Smooth muscle cell (in vitro differentiated cells): ENCODE data around the gene KICS2. TPM values are rescaled to one million over a fixed set of nuclear protein-coding genes. Genes with fewer than 3 reads are reported as not detected.
A peak's percentile ranks its signal among the peaks of the same experiment; 100 is the strongest.

Experiments used
- DNase-seq: peaks from one replicate; lab custom pipeline; 2025; ENCODE audit not compliant: unreplicated experiment; lab: John Stamatoyannopoulos, UW
- H2AFZ ChIP-seq: fragments of 200-600 bp; sonication (generic); 2 replicates; pipeline ENCODE4 v1.6.0; 2016; ENCODE audit warnings: antibody characterized with exemption, low read depth, mild to moderate bottlenecking
- H3F3A ChIP-seq: fragments of 200-600 bp; sonication (generic); 2 replicates; pipeline ENCODE4 v1.6.0; 2017; ENCODE audit warnings: antibody characterized with exemption, low read depth
- H3K27ac ChIP-seq: fragments of 200-600 bp; sonication (generic); 2 replicates; pipeline ENCODE4 v1.5.1; 2016; ENCODE audit warnings: low read depth, mild to moderate bottlenecking
- H3K27me3 ChIP-seq: fragments of 200-600 bp; sonication (generic); 2 replicates; pipeline ENCODE4 v1.6.1; 2016; ENCODE audit warnings: low read depth, mild to moderate bottlenecking
- H3K36me3 ChIP-seq: fragments of 200-600 bp; sonication (generic); 2 replicates; pipeline ENCODE4 v1.5.1; 2016; ENCODE audit warnings: low read depth
- H3K4me1 ChIP-seq: fragments of 200-600 bp; sonication (generic); 2 replicates; pipeline ENCODE4 v1.5.1; 2016; ENCODE audit warnings: low read depth
- H3K4me2 ChIP-seq: fragments of 200-600 bp; sonication (generic); 2 replicates; pipeline ENCODE4 v1.6.0; 2016; ENCODE audit warnings: mild to moderate bottlenecking
- H3K4me3 ChIP-seq: fragments of 200-600 bp; sonication (generic); 2 replicates; pipeline ENCODE4 v1.5.1; 2016; ENCODE audit warnings: mild to moderate bottlenecking
- H3K79me2 ChIP-seq: fragments of 200-600 bp; sonication (generic); 2 replicates; pipeline ENCODE4 v1.6.0; 2016; ENCODE audit warnings: low read depth, mild to moderate bottlenecking
- H3K9ac ChIP-seq: fragments of 200-600 bp; sonication (generic); 2 replicates; pipeline ENCODE4 v1.6.0; 2016; ENCODE audit warnings: low read depth
- H3K9me3 ChIP-seq: fragments of 200-600 bp; sonication (generic); replicated peaks from 2 replicates; pipeline ENCODE4 v1.5.1; 2016; ENCODE audit warnings: low read depth
- H4K20me1 ChIP-seq: fragments of 200-600 bp; sonication (generic); 2 replicates; pipeline ENCODE4 v1.6.0; 2016; ENCODE audit warnings: low read depth
- CTCF ChIP-seq: fragments of 200-600 bp; sonication (generic); IDR thresholded peaks from 2 replicates; pipeline ENCODE4 v1.5.1; 2017; ENCODE audit warnings: borderline replicate concordance, mild to moderate bottlenecking, antibody characterized with exemption; ENCODE audit not compliant: insufficient read depth, poor library complexity, severe bottlenecking
- WGBS: methylation state at CpG from one replicate; pipeline ENCODE4 v1.1.7; 2016; ENCODE audit warnings: low lambda C conversion rate; 5-methylcytosine and 5-hydroxymethylcytosine counted together
- polyA plus RNA-seq: library from polyadenylated mRNA; unstranded; fragments of >200 nt; fragmentation: Nextera tagmentation; extraction: Ambion mirVana; gene quantifications from 2 replicates; pipeline ENCODE4 v1.2.1, GENCODE V29; 2016
- total RNA-seq: library from RNA; depleted of rRNA; stranded (reverse); fragments of >200 nt; gene quantifications from 2 replicates; pipeline ENCODE4 v1.2.3, GENCODE V29; 2014

Gene KICS2
- total and polyA plus RNA-seq, 2 experiments from 2014 or later: 1.1 to 6.6 TPM

DNA sequence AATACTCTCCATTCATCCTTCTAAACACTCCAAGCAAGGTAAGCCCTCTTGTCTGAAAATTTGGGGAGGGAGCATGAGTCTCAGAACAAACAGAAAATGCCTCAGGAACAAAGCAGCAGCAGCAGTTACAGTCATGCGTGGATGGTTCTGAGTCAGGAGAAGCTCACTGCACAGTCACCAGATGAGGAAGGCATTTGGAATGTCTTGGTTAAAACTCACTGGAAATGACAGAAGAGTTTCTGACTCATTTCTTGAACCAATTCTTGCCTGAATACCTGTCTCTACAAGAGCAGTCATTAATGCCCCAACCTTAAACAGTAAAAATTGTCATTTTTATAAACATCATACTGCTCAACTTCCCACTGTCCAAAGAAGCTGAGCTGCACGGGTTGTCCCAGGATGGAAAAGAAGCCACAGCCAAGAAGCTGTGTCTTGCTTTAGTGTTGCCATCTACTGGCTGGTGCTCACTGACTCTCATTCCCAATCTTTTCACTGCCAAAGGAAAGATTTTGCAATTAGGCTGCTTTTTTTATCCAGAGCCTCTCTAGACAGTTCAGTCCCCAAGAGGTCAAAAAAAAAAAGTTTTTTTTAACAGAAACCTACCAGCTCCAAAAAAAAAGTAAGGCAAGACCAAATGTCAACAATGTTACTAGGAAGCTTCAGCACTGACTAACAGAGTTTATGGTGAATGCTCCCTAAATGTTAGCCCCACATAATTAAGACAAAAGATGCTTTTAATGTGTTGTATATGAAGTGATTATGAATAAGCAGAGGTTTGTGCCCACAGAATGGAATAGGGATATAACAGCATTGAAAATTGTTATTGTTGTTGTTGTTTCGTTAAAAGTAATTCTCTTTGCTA is 40.4 kb downstream of the KICS2 start:
- no peak for DNase-seq

GRCh38 chr12:64180951-64181350 is 41.1 kb downstream of the KICS2 start:
- WGBS: 28% methylated on average over 5 of the region's 5 CpGs
- H3K27me3 ChIP-seq: no peaks in the 10 kb centered on the region
- peak overlapping the region; percentile 0 for H2AFZ ChIP-seq
- H3K27ac ChIP-seq: peak overlapping the region; percentile 97
- H3K9ac ChIP-seq: peak overlapping the region; percentile 86
- no peak for TF ChIP-seq CTCF
- no peak for DNase-seq
- no peaks in the 10 kb centered on the region for H4K20me1 ChIP-seq
- no peak overlapping the region for H3K4me3 ChIP-seq
- H3K79me2 ChIP-seq: no peaks in the 10 kb centered on the region
- H3K4me1 ChIP-seq: peaks cover 6% of the 10 kb centered on the region
- no peaks in the 10 kb centered on the region for H3K9me3 ChIP-seq
- no peaks in the 10 kb centered on the region for H3K36me3 ChIP-seq
- peak overlapping the region; percentile 50 for H3K4me2 ChIP-seq
- peaks cover 27% of the 10 kb centered on the region for H3F3A ChIP-seq

More for the DNA sequence above, 40.4 kb downstream of the KICS2 start:
- no peaks in the 10 kb centered on the region for H3K27me3 ChIP-seq
- H3K4me1 ChIP-seq: peaks cover 6% of the 10 kb centered on the region
- no peaks in the 10 kb centered on the region for H4K20me1 ChIP-seq
- H3K4me2 ChIP-seq: peak overlapping the region; percentile 71
- H3K9ac ChIP-seq: peak overlapping the region; percentile 86
- 28% methylated on average over 3 of the region's 3 CpGs for WGBS
- H3F3A ChIP-seq: peaks cover 27% of the 10 kb centered on the region
- H3K79me2 ChIP-seq: no peaks in the 10 kb centered on the region
- H3K4me3 ChIP-seq: no peak overlapping the region
- H3K27ac ChIP-seq: peak overlapping the region; percentile 97
- TF ChIP-seq CTCF: peak; percentile 38
- H3K9me3 ChIP-seq: no peaks in the 10 kb centered on the region
- peak overlapping the region; percentile 19 for H2AFZ ChIP-seq
- no peaks in the 10 kb centered on the region for H3K36me3 ChIP-seq

GRCh38 chr12:64178122-64178521 is 44.0 kb downstream of the KICS2 start:
- Histone ChIP-seq H3K27ac (peak overlapping the region; percentile 80), H3K36me3 (no peaks in the 10 kb centered on the region), H4K20me1 (no peaks in the 10 kb centered on the region), H3K9me3 (no peaks in the 10 kb centered on the region), H3K79me2 (no peaks in the 10 kb centered on the region), H2AFZ (no peak overlapping the region), H3K4me2 (peak overlapping the region; percentile 71), H3K9ac (peak overlapping the region; percentile 17), H3F3A (peaks cover 27% of the 10 kb centered on the region), H3K4me3 (no peak overlapping the region), H3K4me1 (peaks cover 6% of the 10 kb centered on the region), H3K27me3 (no peaks in the 10 kb centered on the region)
- 9% methylated on average over 1 of the region's 1 CpG for WGBS
- DNase-seq: no peak
- no peak for TF ChIP-seq CTCF
